Activated CD8-positive, alpha-beta memory T cell treated with anti-CD3 and anti-CD28 coated beads, Interleukin-2, amount 50 U/mL, for 24 hours (primary cell): ENCODE measurements around the gene HOPX.
"Not testable (repeated sequence)": the region's sequence is repeated elsewhere in the genome, so short reads cannot be mapped to it uniquely, and the experiment has no call there.

Source experiments
- DNase-seq: peaks from one replicate; pipeline ENCODE4 v3.0.0-alpha.2; 2020; ENCODE audit errors: extremely low read depth

The HOPX gene

GRCh38 chr4:56626963-56627362 is 54.1 kb downstream of the HOPX start:
- no peak for DNase-seq

- no peak for DNase-seq
Measured at GRCh38 chr4:56626420-56626819, 54.7 kb downstream of the HOPX start.

- DNase-seq = no peak
Measured at GRCh38 chr4:56622176-56622575, 58.9 kb downstream of the HOPX start.

GRCh38 chr4:56619816-56620215 is 61.3 kb downstream of the HOPX start:
- no peak for DNase-seq

GRCh38 chr4:56619160-56619559 is 61.9 kb downstream of the HOPX start:
- no peak for DNase-seq

- no peak for DNase-seq
Measured at GRCh38 chr4:56618734-56619133, 62.4 kb downstream of the HOPX start.

GRCh38 chr4:56613101-56613862 is 67.8 kb downstream of the HOPX start:
- DNase-seq = no peak

GRCh38 chr4:56612282-56612681 is 68.8 kb downstream of the HOPX start:
- no peak for DNase-seq

- no peak for DNase-seq
Measured at GRCh38 chr4:56611501-56611900, 69.6 kb downstream of the HOPX start.

GRCh38 chr4:56610170-56610569 is 70.9 kb downstream of the HOPX start:
- not testable (repeated sequence) for DNase-seq

GRCh38 chr4:56607926-56608325 is 73.2 kb downstream of the HOPX start:
- no peak for DNase-seq

- DNase-seq = no peak
Measured at GRCh38 chr4:56606385-56606784, 74.7 kb downstream of the HOPX start.

GRCh38 chr4:56605464-56605863 is 75.6 kb downstream of the HOPX start:
- DNase-seq = not testable (repeated sequence)

GRCh38 chr4:56603297-56603696 is 77.8 kb downstream of the HOPX start:
- no peak for DNase-seq
